ENCODE results near the gene ARHGEF17.
A peak's percentile ranks its signal among the peaks of the same experiment; 100 is the strongest.

The ARHGEF17 gene

GRCh38 chr11:73383249-73384124, 75.4 kb downstream of the ARHGEF17 start:
- no peak for DNase-seq

- DNase-seq = no peak
Observed at GRCh38 chr11:73384125-73384441, 76.0 kb downstream of the ARHGEF17 start.

GRCh38 chr11:73384531-73384871, 76.4 kb downstream of the ARHGEF17 start:
- DNase-seq = no peak

GRCh38 chr11:73384872-73385689, 77.0 kb downstream of the ARHGEF17 start:
- DNase-seq = no peak

- no peak for DNase-seq
Observed at GRCh38 chr11:73386016-73386415, 77.9 kb downstream of the ARHGEF17 start.

- no peak for DNase-seq
Observed at GRCh38 chr11:73386546-73386945, 78.5 kb downstream of the ARHGEF17 start.

- DNase-seq = peak; percentile 53
Observed at GRCh38 chr11:73387594-73388264, 79.7 kb downstream of the ARHGEF17 start.

- no peak for DNase-seq
Observed at GRCh38 chr11:73388265-73389133, 80.4 kb downstream of the ARHGEF17 start.

- DNase-seq = no peak
Observed at GRCh38 chr11:73389134-73389525, 81.1 kb downstream of the ARHGEF17 start.

- DNase-seq = no peak
Observed at GRCh38 chr11:73389916-73390315, 81.8 kb downstream of the ARHGEF17 start.

GRCh38 chr11:73390601-73391565, 82.8 kb downstream of the ARHGEF17 start:
- DNase-seq = no peak

- DNase-seq = no peak
Observed at GRCh38 chr11:73391665-73392064, 83.6 kb downstream of the ARHGEF17 start.

- DNase-seq = no peak
Observed at GRCh38 chr11:73392108-73393010, 84.3 kb downstream of the ARHGEF17 start.

GRCh38 chr11:73393011-73393380, 84.9 kb downstream of the ARHGEF17 start:
- DNase-seq = no peak

- DNase-seq = peak; percentile 64
Observed at GRCh38 chr11:73393479-73394415, 85.7 kb downstream of the ARHGEF17 start.

GRCh38 chr11:73394416-73395296, 86.6 kb downstream of the ARHGEF17 start:
- DNase-seq = no peak

GRCh38 chr11:73395297-73396208, 87.5 kb downstream of the ARHGEF17 start:
- no peak for DNase-seq

Data from NCI-H1092 treated with DMSO at 0.1 percent for 48 hours (cell line).